ENCODE data around the gene PFN1.
"Not testable (repeated sequence)": the region's sequence is repeated elsewhere in the genome, so short reads cannot be mapped to it uniquely, and the experiment has no call there.

Gene PFN1

DNA sequence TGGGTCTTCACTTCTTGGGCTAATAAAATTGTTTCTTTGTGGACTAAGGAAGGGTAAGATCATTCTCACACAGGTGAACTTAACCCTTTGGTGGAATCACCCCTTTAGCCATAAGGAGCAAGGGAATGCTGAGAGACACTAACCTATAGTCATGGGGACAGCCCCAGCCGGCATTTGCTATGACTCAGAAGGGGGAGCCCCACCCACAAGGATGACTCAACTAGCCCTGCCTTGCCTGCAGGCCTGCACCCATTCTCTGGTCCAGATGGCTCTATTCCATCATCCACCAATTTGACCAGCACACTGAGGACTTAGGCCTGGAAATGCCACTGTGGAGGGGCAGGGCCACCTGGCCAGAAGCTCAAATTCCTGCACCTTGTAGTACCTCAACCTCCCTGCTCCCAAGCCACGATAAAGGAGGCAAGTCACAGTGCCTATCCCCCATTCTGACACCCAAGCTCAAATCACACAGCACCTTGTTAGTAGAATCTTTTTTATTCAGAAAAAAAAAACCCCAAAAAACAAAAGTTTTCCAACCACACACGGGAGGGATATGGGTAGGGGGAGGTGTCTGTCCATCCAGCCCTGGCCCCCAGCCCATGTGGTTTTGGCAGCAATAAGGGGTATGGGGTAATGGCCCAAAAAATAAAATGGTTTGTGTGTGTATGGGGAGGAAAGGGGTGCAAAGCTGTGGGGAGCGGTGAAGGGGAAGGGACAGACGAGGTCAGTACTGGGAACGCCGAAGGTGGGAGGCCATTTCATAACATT, 3.0 kb downstream of the PFN1 start:
- DNase-seq (ENCODE audit: low spot score): peak; percentile 92

DNA sequence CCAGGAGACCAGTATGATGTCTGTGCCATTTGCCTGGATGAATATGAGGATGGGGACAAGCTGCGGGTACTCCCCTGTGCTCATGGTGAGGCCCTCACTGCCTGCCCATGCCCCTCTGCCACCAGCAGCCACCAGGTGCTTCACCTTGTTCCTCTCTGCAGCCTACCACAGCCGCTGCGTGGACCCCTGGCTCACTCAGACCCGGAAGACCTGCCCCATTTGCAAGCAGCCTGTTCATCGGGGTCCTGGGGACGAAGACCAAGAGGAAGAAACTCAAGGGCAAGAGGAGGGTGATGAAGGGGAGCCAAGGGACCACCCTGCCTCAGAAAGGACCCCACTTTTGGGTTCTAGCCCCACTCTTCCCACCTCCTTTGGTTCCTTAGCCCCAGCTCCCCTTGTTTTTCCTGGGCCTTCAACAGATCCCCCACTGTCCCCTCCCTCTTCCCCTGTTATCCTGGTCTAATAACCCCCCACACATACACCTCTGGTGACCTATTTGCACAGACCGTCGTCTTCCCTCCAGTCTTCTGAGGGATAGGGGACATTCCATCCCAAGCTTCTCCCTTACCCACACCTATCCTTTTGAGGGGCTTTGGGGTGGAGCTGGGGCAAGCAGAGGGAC, 3.7 kb downstream of the PFN1 start:
- peak; percentile 32 for DNase-seq (ENCODE audit: low spot score)

DNA sequence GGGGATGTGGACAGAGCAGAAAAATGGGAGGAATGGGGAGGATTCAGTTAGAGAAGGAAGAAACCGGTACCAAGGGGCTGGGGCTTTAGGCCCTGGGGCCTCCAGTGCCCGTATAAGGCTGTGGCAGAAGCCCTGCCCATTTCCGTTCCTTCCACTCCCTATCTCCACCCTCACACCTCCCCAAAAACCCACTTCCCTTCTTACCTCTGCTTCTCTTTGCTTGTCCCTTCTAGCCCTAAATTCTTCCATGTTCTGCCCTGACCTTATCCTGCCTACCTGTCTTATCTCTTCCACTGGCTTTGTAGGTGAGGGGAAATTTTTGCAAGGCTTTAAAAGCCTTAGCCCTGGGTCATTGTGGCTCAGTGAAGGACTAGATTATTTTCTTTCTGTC, 4.2 kb downstream of the PFN1 start:
- DNase-seq (ENCODE audit: low spot score): peak; percentile 86

DNA sequence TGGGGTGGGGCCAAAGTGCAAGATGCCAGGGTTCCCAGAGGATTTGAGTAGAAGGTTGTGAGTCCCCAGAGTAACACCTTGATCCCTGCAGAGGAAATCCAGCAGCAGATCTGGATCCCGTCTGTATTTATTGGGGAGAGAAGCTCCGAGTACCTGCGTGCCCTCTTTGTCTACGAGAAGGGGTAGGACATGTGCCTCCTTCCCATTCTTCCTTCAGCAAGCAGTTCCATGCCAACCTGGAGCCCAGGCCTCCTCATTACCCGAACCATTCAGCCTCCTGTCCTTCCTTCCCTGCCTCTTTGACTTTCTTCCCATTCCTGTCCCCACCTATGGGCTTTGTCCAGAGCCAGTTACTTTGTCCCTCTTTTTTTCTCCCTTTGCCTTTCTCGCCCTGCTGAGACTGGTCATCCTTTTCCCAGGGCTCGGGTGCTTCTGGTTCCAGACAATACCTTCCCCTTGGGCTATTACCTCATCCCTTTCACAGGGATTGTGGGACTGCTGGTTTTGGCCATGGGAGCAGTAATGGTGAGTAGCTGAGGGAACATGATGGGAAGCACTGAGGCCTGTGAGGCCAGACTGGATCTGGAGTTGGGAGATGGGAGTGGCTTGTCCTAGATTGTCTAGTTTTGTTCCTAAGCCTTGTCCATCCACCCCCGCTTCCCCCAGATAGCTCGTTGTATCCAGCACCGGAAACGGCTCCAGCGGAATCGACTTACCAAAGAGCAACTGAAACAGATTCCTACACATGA, 5.4 kb downstream of the PFN1 start:
- DNase-seq (ENCODE audit: low spot score): no peak

DNA sequence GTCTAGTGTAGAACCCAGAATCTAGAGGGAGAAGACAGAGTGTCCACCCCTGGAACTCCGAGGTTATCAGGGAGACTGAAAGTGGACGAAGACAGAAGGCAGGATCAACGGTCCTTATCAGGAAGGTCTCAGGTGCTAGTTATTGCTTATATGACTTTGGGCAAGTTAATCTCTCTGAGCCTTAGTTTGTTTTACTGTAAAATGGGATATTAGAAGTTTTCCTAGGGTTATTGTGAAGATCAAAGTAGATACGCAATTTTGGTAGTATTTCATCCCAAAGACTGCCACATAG, 7.1 kb downstream of the PFN1 start:
- no peak for DNase-seq (ENCODE audit: low spot score)

DNA sequence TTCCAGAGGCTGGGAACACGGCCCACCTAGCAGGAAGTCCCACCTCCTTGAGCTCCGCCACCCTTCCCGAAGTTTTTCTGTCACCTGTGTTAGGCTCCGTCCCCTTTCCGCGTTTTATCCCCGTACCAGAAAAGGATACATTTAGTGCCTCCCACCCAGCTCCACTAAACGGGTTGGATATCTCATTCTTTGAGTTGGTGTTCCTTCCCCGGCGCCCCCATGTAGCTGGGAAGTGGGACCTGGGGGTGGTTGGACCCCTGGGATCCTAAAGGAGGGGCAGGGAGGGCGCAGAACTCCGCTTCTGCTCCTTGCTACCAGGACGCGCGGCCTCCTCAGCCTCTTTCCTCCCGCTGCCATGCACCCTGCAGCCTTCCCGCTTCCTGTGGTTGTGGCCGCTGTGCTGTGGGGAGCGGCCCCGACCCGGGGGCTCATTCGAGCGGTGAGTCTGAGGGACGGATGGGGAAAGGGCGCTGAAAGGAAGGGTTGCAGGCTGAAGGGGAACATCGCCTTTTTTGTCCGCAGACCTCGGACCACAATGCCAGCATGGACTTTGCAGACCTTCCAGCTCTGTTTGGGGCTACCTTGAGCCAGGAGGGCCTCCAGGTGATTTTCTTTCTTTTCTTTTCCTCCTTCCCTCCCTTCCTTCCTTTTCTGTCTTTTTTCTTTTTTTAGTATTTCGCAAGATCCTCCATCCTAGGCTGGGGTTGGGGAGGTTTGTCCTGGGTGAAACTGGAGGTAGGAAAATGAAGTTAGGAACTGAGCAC, 7.6 kb downstream of the PFN1 start:
- DNase-seq (ENCODE audit: low spot score): peak; percentile 56

DNA sequence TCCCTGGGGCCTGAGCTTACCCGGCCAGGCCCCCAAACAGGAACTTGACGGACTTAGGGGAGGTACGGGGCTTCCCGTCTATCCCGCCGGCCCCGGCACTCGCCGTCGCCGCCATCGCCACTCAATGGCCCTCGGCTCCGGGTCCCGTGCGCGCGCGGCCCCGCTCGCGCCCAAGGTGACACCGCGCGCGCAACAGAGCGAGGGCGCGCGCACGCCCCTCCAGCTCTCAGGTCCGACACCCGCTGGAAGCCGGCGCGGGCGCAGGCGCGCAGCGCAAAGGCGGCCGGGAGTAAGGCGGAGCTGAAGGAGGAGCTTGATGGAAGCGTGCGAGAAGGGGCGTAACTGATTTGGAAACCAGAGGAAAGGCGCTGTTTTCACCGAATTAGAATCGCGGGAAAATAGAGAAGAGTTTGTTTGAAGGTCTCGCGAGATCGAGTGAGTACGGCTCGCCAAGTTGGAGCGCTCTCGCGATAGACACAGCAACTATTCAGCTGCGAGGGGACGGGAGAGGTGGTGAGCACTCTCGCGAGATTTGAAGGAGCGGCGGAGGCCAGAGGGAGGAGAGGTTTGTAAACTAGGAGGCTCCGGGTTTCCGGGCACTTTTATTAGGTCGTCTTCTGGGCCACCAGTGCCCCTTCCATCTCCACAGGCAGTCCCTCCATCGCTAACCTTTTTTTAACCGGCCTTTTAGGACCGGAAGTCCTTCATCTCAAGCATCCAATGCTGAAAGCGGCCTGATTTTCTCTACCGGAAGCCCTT, 8.4 kb downstream of the PFN1 start, which contains the start of the genes RNF167 and SLC25A11:
Gene RNF167, plus strand, starts transcription at position 473 of the 759 bp plus-strand sequence. CDS start 642 bp downstream, outside the sequence.
Gene SLC25A11, minus strand, starts transcription at position 251 of the 759 bp plus-strand sequence. Its CDS starts 136 bp downstream, at position 115.
- peak; percentile 99 for DNase-seq (ENCODE audit: low spot score)

DNA sequence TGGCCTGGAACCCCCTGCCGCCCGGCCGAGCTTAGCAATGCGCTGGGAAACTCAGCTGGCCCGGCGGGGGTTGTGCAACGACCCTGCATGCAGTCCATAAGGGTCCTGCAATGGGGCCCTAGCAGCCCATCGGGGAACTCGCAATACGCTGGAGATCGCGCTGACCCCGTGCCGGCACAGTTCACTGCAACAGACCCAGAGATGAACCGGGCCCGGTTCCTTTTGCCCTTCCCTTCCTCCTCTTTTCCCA, 8.9 kb downstream of the PFN1 start:
- DNase-seq (ENCODE audit: low spot score): no peak

DNA sequence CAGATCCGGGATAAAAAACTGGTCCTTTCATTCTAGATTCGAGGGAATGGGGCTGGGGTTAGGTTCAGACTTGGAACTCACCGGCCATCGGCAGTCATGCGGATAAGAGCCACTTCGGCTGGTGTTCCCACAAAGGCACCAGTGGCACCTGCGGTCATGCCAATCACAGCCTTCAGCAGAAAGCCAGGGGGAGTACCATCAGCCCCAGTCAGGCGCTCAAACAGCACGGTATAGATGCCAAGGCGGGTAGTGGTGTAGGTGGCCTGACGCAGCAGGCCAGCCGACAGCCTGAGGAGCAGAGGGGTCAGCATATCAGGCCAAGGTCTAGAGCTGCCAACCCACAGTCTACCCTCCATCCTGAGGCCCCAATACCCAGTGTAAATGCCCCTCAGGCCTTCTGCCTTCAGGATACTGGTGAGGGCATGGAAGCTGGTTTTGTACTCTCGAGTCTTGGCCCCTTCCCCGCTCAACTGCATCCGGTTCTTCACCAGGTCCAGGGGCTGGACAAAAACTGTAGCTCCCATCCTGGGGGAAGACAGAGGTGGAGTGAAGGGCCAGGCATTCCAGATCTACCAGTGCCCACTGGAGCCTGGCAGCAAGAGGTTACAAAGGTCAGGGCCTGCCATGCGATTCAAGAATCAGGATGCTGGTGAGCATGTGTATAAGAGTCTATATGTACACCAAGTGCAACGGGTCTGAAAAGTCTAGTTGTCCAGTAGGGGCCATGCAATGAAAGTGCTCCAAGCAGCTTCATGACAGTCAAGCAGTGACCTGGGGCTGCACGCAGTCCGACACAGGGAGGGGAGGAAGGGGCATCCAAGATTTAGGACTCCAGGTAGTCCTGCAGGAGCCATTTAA, 9.4 kb downstream of the PFN1 start:
- peak; percentile 21 for DNase-seq (ENCODE audit: low spot score)

DNA sequence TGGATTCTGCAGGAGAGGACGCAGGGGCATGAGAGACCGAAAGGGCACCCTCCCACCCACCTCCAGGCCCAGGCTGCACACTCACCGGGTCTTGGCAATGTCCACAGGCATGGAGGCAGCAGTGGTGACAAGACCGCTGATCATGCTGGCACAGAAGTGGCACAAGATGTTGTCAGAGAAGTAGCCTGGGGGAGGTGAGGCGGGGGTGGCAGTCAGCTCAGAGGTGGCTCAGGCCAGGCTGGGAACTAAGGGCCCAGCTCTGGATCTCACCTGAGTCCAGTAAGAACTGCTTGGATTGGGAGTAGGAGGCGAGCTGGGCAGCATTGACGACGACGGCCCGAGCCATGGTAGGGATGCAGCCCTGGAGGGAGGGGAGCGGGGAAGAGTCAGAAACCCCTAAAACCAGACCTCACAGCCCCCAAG, 10.2 kb downstream of the PFN1 start:
- no peak for DNase-seq (ENCODE audit: low spot score)

DNA sequence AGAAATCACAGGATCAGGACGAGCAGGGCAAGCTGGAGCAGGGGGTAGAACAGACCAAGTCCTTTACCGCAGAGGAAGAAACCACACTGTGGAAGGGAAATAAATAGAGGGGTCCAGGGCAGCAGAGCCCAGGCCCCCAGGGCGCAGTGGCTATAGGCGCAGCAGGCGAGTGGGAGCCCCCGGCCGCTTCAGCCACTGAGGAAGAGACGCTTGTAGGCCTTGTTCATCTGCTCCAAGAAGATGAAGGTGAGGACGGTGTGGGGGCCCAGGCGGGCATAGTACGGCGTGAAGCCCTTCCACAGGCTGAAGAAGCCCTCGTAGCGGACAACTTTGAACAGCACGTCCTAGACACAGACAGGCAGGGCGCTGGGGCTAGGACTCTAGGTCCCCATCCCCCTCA, 10.8 kb downstream of the PFN1 start:
- DNase-seq (ENCODE audit: low spot score): no peak

DNA sequence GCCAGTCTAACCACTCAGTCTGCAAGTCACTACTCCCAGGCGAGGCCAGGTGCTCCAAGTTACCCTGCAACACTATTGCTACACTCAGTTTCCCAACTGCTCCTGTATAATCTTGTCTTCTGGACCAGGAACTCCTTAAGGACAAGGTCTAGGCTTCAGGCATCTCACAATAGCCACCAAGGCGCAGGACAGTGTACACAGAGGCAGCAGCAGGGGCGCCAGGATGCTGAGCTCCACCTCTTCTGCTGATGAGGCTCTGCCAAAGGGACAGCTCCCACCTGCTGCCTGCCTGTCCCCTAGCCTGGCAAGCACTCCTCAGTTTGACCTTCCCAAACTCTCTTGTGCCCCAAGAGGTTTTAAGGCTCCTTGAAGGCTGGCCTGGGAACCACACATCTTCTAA, 11.9 kb downstream of the PFN1 start:
- DNase-seq (ENCODE audit: low spot score): no peak

DNA sequence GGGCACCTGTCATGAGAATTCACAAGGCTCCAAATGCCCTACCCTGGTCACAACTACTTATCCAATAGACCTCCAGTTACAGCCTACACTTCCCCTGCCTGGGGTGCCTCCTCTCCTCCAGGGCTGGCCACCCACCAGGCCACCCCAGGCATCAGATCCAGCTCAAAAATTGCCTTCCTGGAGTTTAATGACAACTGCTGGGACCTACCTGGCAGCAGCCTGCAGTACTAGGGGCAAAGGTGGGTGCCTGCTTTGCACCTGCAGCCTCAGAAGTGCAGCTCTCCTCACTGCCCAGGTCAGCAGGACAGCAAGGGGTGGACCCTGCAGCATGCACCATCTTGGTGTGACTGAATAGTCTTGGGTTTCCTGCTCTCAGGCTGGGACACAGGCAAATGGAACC, 12.7 kb downstream of the PFN1 start:
- no peak for DNase-seq (ENCODE audit: low spot score)

DNA sequence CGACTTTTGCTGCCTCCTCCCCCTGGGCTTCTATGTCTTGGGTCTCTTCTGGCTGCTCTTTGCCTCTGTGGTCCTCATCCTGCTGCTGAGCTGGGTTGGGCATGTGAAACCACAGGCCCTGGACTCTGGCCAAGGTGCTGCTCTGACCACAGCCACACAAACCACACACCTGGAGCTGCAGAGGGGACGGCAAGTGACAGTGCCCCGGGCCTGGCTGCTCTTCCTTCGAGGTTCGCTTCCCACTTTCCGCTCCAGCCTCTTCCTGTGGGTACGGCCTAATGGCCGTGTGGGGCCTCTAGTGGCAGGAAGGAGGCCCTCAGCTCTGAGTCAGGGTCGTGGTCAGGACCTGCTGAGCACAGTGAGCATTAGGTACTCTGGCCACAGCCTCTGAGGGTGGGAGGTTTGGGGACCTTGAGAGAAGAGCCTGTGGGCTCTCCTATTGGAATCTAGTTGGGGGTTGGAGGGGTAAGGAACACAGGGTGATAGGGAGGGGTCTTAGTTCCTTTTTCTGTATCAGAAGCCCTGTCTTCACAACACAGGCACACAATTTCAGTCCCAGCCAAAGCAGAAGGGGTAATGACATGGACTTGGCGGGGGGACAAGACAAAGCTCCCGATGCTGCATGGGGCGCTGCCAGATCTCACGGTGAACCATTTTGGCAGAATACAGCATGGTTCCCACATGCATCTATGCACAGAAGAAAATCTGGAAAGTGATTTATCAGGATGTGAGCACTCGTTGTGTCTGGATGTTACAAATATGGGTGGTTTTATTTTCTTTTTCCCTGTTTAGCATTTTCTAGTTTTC, 14.0 kb downstream of the PFN1 start:
- DNase-seq (ENCODE audit: low spot score): peak; percentile 21

DNA sequence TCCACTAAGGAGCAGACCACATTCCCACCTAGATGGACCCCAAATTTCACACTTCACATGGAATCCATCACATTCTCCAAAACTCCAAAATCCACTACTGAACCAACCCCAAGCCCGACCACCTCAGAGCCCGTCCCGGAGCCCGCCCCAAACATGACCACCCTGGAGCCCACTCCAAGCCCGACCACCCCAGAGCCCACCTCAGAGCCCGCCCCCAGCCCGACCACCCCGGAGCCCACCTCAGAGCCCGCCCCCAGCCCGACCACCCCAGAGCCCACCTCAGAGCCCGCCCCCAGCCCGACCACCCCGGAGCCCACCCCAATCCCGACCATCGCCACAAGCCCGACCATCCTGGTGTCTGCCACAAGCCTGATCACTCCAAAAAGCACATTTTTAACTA, 14.7 kb downstream of the PFN1 start:
- DNase-seq (ENCODE audit: low spot score): no peak

DNA sequence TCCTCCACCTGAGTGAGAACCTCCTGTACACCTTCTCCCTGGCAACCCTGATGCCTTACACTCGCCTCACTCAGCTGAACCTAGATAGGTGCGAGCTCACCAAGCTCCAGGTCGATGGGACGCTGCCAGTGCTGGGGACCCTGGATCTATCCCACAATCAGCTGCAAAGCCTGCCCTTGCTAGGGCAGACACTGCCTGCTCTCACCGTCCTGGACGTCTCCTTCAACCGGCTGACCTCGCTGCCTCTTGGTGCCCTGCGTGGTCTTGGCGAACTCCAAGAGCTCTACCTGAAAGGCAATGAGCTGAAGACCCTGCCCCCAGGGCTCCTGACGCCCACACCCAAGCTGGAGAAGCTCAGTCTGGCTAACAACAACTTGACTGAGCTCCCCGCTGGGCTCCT, 15.6 kb downstream of the PFN1 start:
- DNase-seq (ENCODE audit: low spot score): no peak

DNA sequence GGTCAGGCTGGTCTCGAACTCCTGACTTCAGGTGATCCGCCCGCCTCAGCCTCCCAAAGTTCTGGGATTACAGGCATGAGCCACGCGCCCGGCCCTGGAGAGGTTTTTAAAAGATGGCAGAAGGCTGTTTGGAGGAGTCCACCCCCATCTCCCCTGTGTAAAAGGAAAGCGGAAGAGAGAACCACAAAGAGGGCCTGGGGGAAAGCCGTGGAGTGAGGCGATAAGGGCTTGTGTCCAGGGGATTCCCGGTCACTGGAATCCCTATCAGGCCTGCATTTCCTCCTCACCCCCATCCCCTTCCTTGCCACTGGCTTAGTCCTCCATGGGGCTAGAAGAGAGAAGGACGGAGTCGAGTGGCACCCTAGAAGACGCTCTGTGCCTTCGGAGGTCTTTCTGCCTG, 16.4 kb downstream of the PFN1 start, which contains the start of gene GP1BA:
Gene GP1BA, plus strand, starts transcription at position 315 of the 400 bp plus-strand sequence. CDS start 328 bp downstream, outside the sequence.
- no peak for DNase-seq (ENCODE audit: low spot score)

DNA sequence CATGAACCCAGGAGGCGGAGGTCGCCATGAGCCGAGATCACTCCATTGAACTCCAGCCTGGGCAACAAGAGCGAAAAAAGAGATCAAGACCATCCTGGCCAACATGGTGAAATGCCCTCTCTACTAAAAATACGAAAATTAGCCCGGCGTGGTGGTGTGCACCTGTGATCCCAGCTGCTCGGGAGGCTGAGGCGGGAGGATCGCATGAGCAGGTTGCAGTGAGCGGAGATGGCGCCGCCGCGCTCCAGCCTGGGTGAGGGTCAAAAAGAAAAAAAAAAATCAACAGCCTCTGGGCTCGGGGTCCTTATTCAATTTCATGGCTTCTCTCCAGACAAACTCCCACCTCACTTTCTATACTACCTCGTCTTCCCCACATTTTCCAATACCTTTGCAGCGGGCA, 19.4 kb downstream of the PFN1 start:
- no peak for DNase-seq (ENCODE audit: low spot score)

DNA sequence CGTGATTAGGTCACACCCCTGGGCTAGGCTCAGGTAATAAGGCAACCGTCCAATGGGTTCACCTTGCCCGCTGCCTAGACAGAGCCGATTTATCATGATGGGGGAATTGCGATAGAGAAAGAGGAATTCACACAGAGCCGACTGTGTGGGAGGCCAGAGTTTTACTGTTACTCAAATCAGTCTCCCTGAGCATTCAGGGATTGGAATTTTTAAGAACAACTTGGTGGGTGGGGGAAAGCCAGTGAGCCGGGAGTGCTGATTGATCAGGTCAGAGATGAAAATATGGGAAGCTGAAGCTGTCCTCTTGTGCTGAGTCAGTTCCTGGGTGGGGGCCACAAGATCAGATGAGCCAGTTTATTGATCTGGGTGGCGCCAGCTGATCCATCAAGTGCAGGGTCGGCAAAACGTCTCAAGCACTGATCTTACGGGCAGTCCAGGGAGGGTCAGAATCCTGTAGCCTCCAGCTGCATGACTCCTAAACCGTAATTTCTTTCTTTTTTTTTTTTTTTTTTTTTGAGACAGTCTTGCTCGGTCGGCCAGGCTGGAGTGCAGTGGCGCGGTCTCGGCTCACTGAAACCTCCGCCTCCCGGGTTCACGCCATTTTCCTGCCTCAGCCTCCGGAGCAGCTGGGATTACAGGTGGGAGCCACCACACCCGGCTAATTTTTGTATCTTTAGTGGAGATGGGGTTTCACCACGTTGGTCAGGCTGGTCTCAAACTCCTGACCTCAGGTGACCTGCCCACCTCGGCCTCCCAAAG, 21.6 kb downstream of the PFN1 start:
- not testable (repeated sequence) for DNase-seq (ENCODE audit: low spot score)
